GM12878 (cell line): ENCODE measurements around the gene FAM120B.

Source experiments
- BCL11A ChIP-seq: IDR thresholded peaks from 2 replicates; pipeline ENCODE4 v1.6.1; 2011; ENCODE audit warnings: low read depth, low read length
- BHLHE40 ChIP-seq, 2 experiments: fragments of 450-650 bp in 1 of 2; IDR thresholded peaks; 2 replicates each; pipeline ENCODE4 v1.6.1; 2011 to 2017; ENCODE audit warnings: low read depth in 2 of 2, borderline replicate concordance in 1 of 2, improper control_type of control experiment in 1 of 2, low read length in 1 of 2, mild to moderate bottlenecking in 1 of 2
- EED ChIP-seq: sonication (generic); IDR thresholded peaks from 2 replicates; pipeline ENCODE4 v1.6.1; 2016; ENCODE audit warnings: antibody characterized with exemption, low read depth
- FOS ChIP-seq: IDR thresholded peaks from 3 replicates; pipeline ENCODE4 v1.6.1; 2011; ENCODE audit warnings: borderline replicate concordance; ENCODE audit not compliant: insufficient read length; ENCODE audit errors: extremely low read depth
- NBN ChIP-seq: fragments of 450-650 bp; IDR thresholded peaks from 2 replicates; pipeline ENCODE4 v1.6.1; 2016
- PML ChIP-seq: IDR thresholded peaks from 2 replicates; pipeline ENCODE4 v1.6.1; 2012; ENCODE audit warnings: low read length, inconsistent platforms
- POLR2AphosphoS5 ChIP-seq: IDR thresholded peaks from 2 replicates; pipeline ENCODE4 v1.6.1; 2011; ENCODE audit warnings: mild to moderate bottlenecking, low read length, inconsistent platforms
- PRDM15 ChIP-seq: fragments of 450-650 bp; formaldehyde crosslinking; IDR thresholded peaks from 2 replicates; pipeline ENCODE4 v1.4.0; 2020; ENCODE audit warnings: mild to moderate bottlenecking, moderate library complexity
- RAD21 ChIP-seq: IDR thresholded peaks from 2 replicates; pipeline ENCODE4 v1.6.1; 2011; ENCODE audit warnings: mild to moderate bottlenecking, low read depth, low read length, moderate library complexity; ENCODE audit not compliant: insufficient read depth
- ZZZ3 ChIP-seq: IDR thresholded peaks from 2 replicates; pipeline ENCODE4 v1.6.1; 2011; ENCODE audit warnings: low read depth; ENCODE audit not compliant: control insufficient read depth, insufficient read length

GRCh38 chr6:170346649-170347048 lies 40.1 kb downstream of the FAM120B start:
- TF ChIP-seq PRDM15 (CRISPR knock-in tag) (no peak), POLR2AphosphoS5 (no peak), RAD21 (no peak), ZZZ3 (no peak), FOS (no peak), BCL11A (no peak), EED (no peak), BHLHE40 (IDR thresholded peaks at IDR 0.05; ENCODE audit: borderline replicate concordance in 1 of 2, low read depth in 2 of 2, low read length in 1 of 2) (no peak), PML (no peak), NBN (no peak)
